Progenitor cell of endocrine pancreas (in vitro differentiated cells): ENCODE measurements around the gene MED25. TPM values are rescaled to one million over a fixed set of nuclear protein-coding genes. Genes with fewer than 3 reads are reported as not detected.

Experiments used
- DNase-seq: peaks from one replicate; pipeline ENCODE4 v3.0.0; 2021; ENCODE audit warnings: low spot score; ENCODE audit not compliant: unreplicated experiment
- H3K27ac Mint-ChIP-seq: 2 replicates; pipeline ENCODE4 v1.8.0; 2021; ENCODE audit warnings: mild to moderate bottlenecking, moderate library complexity, mixed read lengths
- H3K27me3 Mint-ChIP-seq: 2 replicates; pipeline ENCODE4 v1.8.0; 2021; ENCODE audit warnings: mixed read lengths
- H3K36me3 Mint-ChIP-seq: 2 replicates; pipeline ENCODE4 v1.8.0; 2022; ENCODE audit warnings: mixed read lengths; ENCODE audit not compliant: insufficient read depth
- H3K4me1 Mint-ChIP-seq: 2 replicates; pipeline ENCODE4 v1.8.0; 2021; ENCODE audit warnings: low read depth, mixed read lengths
- H3K4me3 Mint-ChIP-seq: 2 replicates; pipeline ENCODE4 v1.8.0; 2021; ENCODE audit warnings: low read depth, mild to moderate bottlenecking, moderate library complexity, mixed read lengths
- H3K9me3 Mint-ChIP-seq: 2 replicates; pipeline ENCODE4 v1.8.0; 2021; ENCODE audit warnings: low read depth, mixed read lengths
- total RNA-seq: library from RNA; stranded (reverse); gene quantifications from 2 replicates; pipeline ENCODE4 v1.2.1, GENCODE V29; 2021
- TF ChIP-seq, protein P1 (sequence below): fragments of 200-600 bp; sonication (generic); IDR thresholded peaks from one replicate; pipeline ENCODE4 v1.5.0; 2021; ENCODE audit warnings: antibody characterized with exemption, mild to moderate bottlenecking; ENCODE audit not compliant: unreplicated experiment

Gene MED25
- total RNA-seq, 1 donor from 2014 or later: 136 TPM

DNA sequence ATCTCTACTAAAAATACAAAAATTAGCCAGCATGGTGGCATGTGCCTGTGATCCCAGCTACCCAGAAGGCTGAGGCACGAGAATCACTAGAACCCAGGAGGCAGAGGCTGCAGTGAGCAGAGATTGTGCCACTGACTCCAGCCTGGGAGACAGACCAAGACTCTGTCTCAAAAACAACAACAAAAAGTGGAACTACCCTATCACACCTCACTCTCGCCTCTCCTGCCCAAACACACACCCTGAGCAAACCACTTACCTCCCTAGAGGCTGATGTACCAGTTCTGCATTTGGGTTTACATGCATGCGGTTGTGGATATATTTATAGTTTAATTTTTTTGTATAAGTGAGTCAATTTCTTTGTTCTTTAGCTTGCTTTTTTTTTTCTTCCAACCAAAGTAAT is 25.2 kb downstream of the MED25 start:
- Mint-ChIP-seq H3K9me3 (no peaks in the 10 kb centered on the region), H3K36me3 (peaks cover 29% of the 10 kb centered on the region), H3K27ac (no peak overlapping the region), H3K4me1 (peaks cover 8% of the 10 kb centered on the region), H3K4me3 (no peak overlapping the region), H3K27me3 (no peaks in the 10 kb centered on the region)
- TF ChIP-seq, protein P1, sequence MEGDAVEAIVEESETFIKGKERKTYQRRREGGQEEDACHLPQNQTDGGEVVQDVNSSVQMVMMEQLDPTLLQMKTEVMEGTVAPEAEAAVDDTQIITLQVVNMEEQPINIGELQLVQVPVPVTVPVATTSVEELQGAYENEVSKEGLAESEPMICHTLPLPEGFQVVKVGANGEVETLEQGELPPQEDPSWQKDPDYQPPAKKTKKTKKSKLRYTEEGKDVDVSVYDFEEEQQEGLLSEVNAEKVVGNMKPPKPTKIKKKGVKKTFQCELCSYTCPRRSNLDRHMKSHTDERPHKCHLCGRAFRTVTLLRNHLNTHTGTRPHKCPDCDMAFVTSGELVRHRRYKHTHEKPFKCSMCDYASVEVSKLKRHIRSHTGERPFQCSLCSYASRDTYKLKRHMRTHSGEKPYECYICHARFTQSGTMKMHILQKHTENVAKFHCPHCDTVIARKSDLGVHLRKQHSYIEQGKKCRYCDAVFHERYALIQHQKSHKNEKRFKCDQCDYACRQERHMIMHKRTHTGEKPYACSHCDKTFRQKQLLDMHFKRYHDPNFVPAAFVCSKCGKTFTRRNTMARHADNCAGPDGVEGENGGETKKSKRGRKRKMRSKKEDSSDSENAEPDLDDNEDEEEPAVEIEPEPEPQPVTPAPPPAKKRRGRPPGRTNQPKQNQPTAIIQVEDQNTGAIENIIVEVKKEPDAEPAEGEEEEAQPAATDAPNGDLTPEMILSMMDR: no peak
- no peak for DNase-seq

DNA sequence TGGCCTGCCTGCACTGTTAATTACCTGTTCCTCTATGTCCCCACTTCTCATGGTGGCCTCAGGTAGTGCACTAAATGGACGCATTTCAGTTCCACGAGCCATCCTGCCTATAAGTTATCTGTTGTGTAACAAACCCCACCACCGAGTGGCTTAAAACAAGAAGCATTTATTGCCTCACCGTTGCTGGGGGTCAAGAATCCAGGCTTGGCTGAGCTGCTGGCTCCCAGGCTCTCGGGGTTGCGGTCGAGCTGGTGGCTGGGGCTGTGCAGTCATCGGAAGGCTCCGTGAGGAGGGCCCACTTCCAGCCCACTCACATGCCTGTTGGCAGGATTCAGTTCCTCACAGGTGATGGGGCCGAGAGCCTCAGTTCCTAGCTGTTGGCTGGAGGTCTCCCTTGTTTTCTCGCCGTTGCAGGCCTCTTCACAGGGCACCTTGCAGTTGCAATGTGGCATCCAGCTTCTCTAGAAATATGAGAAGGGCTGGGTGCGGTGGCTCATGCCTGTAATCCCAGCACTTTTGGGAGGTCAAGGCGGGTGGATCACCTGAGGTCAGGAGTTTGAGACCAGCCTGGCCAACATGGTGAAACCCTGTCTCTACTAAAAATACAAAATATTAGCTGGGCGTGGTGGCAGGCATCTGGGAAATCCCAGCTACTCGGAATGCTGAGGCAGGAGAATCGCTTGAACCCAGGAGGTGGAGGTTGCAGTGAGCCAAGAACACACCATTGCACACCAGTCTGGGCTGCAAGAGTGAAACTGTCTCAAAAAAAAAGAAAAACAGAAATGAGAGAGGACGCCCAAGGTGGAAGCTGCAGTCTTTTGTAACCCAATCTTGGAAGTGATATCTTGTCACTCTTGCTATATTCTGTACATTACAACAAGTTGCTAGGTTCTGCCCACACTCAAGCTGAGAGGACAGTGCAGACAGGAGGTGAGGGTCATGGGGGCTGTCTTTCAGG is 26.3 kb downstream of the MED25 start:
- Mint-ChIP-seq H3K4me3 (no peak overlapping the region), H3K4me1 (peaks cover 8% of the 10 kb centered on the region), H3K27me3 (no peaks in the 10 kb centered on the region), H3K27ac (no peak overlapping the region), H3K36me3 (peaks cover 23% of the 10 kb centered on the region), H3K9me3 (peaks cover 3% of the 10 kb centered on the region)
- DNase-seq: no peak
- TF ChIP-seq, protein P1: no peak

DNA sequence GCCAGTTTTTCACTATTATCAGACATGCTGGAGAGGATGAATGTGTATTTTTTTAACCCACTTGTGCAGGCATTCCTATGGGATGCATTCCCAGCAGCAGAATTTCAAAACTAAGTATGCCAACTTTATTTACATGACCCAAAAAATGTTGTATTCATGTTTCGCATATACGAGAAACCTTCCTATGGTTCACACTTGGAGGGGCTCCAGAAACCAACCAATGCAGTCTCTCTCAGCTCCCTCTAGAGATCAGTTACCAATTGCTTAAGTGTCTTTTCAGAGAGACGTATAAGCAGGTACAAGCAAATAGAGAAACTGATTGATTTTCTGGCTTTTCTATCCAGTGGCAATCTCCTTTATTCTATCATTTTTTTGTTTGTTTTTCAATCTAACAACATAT is 27.3 kb downstream of the MED25 start:
- TF ChIP-seq, protein P1: no peak
- peaks cover 20% of the 10 kb centered on the region for H3K36me3 Mint-ChIP-seq
- peaks cover 13% of the 10 kb centered on the region for H3K4me1 Mint-ChIP-seq
- DNase-seq: no peak
- H3K9me3 Mint-ChIP-seq: peaks cover 6% of the 10 kb centered on the region
- no peak overlapping the region for H3K4me3 Mint-ChIP-seq
- H3K27me3 Mint-ChIP-seq: no peaks in the 10 kb centered on the region
- H3K27ac Mint-ChIP-seq: no peak overlapping the region

DNA sequence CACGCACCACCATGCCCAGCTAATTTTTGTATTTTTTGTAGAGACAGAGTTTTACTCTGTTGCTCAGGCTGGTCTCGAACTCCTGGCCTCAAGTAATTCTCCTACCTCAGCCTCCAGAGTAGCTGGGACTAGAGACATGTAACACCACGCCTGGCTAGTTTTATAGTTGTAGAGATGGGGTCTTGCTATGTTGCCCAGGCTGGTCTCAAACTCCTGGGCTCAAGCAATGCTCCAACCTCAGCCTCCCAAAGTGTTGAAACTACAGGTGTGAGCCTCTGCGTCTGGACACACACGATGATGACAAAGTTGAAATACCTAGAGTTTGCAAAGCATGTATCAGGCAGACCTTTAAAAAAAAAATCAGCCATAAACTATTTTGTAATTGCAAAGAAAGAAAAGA is 28.3 kb downstream of the MED25 start:
- peaks cover 13% of the 10 kb centered on the region for H3K4me1 Mint-ChIP-seq
- no peak for DNase-seq
- no peak overlapping the region for H3K4me3 Mint-ChIP-seq
- H3K27ac Mint-ChIP-seq: peak overlapping the region; percentile 79
- peaks cover 6% of the 10 kb centered on the region for H3K9me3 Mint-ChIP-seq
- peaks cover 17% of the 10 kb centered on the region for H3K36me3 Mint-ChIP-seq
- H3K27me3 Mint-ChIP-seq: no peaks in the 10 kb centered on the region
- TF ChIP-seq, protein P1: no peak

DNA sequence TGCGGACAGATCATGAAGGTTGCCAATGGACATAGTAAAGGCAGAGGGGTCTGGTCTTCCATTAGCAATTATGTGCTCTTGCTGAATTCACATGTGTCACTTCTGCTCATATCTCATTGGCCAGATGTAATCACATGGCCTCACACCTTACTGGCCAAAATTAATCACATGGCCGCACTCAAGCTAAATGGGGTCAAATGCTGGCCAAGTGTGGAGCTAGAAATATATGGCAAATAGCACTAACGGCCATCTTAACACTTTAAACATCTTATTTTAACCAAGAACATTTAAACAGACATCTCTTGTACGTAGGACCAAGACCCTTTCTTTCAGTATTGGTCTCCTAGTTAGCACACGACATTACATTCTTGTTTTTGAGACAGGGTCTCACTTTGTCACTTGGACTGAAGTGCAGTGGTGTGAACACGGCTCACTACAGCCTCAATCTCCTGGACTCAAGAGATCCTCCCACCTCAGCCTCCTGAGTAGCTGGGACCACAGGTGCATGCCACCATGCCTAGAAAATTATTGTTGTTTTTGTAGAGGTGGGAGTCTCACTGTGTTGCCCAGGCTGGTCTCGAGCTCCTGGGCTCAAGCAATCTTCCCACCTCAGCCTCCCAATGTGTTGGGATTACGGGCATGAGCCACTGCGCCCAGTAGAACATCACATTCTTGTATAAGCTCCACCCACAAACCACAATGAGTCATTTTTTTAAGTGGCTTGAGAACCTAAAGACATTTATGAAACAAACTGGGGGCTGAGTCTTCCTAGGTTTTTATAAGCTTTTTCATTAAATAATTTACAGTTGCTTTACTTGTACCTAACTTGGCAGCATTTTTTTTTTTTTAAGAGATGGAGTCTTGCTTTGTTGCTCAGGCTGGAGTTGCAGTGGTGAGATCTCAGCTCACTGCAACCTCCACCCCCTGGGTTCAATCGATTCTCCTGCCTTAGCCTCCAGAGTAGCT is 29.9 kb downstream of the MED25 start:
- peaks cover 19% of the 10 kb centered on the region for H3K36me3 Mint-ChIP-seq
- no peak for DNase-seq
- TF ChIP-seq, protein P1: no peak
- no peaks in the 10 kb centered on the region for H3K27me3 Mint-ChIP-seq
- H3K9me3 Mint-ChIP-seq: peaks cover 6% of the 10 kb centered on the region
- peak overlapping the region; percentile 20 for H3K27ac Mint-ChIP-seq
- peaks cover 23% of the 10 kb centered on the region for H3K4me1 Mint-ChIP-seq
- H3K4me3 Mint-ChIP-seq: no peak overlapping the region
